Measurements from ENCODE around the gene AANAT.
A peak's percentile ranks its signal among the peaks of the same experiment; 100 is the strongest.

AANAT gene

DNA sequence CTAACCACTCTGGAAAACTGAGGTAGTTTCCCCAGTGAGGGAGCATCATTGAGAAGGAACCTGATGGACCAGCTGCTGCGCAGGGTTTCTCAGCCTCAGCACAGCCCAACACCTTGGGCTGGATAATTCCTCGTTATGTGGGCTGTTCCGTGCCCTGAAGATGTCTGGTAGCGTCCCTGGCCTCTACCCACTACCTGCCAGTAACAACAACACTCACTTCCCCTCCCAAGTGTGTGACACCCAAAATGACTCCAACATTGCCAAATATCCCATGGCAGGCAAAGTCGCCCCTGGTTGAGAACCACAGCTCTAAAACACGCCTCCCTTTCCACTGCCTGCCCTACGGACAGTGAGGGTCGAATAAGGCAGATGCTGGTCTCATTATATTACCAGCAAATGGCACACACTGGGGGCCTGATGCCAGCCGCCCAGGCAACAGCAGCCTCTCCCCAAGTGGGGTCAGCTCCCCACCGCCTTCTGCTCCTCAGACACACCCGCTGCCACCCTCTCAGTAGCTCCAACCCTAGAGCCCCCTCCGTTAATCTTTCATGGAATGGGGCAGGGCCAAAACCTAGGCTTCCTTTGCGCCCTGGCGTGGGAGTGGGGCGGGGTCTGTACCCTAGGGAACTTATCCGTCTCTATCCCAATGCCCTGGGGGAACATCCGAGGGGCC lies 32.8 kb downstream of the AANAT start:
- Histone ChIP-seq H3K9me3 (no peaks in the 10 kb centered on the region), H3K27me3 (no peaks in the 10 kb centered on the region), H3K36me3 (no peaks in the 10 kb centered on the region), H3K4me1 (peaks cover 16% of the 10 kb centered on the region), H3K4me3 (ENCODE audit: low read depth, low read length) (peak overlapping the region; percentile 64)
- DNase-seq: no peak
- TF ChIP-seq, protein P1, sequence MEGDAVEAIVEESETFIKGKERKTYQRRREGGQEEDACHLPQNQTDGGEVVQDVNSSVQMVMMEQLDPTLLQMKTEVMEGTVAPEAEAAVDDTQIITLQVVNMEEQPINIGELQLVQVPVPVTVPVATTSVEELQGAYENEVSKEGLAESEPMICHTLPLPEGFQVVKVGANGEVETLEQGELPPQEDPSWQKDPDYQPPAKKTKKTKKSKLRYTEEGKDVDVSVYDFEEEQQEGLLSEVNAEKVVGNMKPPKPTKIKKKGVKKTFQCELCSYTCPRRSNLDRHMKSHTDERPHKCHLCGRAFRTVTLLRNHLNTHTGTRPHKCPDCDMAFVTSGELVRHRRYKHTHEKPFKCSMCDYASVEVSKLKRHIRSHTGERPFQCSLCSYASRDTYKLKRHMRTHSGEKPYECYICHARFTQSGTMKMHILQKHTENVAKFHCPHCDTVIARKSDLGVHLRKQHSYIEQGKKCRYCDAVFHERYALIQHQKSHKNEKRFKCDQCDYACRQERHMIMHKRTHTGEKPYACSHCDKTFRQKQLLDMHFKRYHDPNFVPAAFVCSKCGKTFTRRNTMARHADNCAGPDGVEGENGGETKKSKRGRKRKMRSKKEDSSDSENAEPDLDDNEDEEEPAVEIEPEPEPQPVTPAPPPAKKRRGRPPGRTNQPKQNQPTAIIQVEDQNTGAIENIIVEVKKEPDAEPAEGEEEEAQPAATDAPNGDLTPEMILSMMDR (IDR thresholded peaks at IDR 0.05; ENCODE audit: low read depth, low read length): no peak

DNA sequence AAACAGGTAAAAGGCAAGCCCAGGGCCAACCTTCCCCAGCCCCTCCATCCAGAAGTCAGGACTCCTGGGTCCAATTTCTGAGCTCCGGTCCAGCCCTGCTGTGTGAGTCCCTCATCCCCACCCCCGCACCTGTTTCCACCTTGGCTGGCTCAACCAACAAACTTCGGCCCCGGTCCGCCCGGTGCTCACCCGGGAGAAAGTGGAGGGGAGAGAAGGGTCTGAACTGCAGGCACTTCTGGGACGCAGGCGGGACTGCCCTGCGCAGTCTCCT lies 33.3 kb downstream of the AANAT start:
- TF ChIP-seq, protein P1 (IDR thresholded peaks at IDR 0.05; ENCODE audit: low read depth, low read length): no peak
- Histone ChIP-seq H3K36me3 (no peaks in the 10 kb centered on the region), H3K27me3 (no peaks in the 10 kb centered on the region), H3K4me1 (peaks cover 16% of the 10 kb centered on the region), H3K9me3 (no peaks in the 10 kb centered on the region), H3K4me3 (ENCODE audit: low read depth, low read length) (peak overlapping the region; percentile 64)
- DNase-seq: no peak

DNA sequence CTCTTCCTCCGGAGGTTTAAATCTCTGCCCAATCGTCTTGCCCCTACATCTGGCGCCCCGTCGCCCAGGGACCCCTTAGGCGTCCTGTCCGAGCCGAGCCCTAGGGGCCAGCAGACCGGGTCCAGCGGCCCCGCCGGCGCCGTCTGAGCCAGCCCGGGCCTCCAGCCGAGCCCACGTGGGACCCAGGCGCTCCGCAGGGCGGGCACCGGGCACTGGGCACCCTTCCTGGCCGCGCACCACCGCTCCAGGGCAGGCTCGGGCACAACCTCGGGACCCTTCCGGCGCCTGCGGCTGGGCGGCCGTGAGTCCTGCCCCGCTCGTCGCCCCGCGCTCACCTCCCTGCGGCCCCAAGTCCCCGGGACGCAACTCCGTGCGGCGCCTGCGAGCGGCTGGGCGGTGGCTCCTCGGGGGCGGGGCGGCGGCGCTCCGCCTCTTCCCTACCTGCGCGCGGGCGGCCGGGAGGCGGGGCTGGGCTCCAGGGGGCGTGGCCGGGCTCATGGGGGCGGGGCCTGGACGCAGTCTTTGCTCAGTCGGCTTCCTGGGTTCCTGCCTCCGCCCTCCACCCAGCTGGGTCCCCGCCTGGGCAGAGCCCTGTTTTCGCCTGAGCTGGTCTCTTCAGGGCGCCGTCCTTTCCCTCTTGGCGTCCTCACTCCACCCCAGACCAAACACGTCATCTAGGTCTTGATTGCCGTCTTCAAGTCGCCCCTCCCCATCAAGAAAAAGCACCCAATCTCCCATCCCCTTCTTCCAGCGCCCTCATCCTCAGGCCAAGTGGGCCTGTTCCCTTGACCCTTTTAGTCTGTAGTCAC lies 33.8 kb downstream of the AANAT start, which contains the start of gene RHBDF2:
Gene RHBDF2, minus strand, starts transcription at position 406 of the 809 bp plus-strand sequence. CDS start 19,899 bp downstream, outside the sequence.
- no peaks in the 10 kb centered on the region for H3K36me3 ChIP-seq
- no peaks in the 10 kb centered on the region for H3K27me3 ChIP-seq
- H3K4me3 ChIP-seq (ENCODE audit: low read depth, low read length): peak within 1 kb of the TSS; percentile 64
- H3K4me1 ChIP-seq: peaks cover 16% of the 10 kb centered on the region
- peak; percentile 87 for DNase-seq
- no peaks in the 10 kb centered on the region for H3K9me3 ChIP-seq
- TF ChIP-seq, protein P1 (IDR thresholded peaks at IDR 0.05; ENCODE audit: low read depth, low read length): no peak

DNA sequence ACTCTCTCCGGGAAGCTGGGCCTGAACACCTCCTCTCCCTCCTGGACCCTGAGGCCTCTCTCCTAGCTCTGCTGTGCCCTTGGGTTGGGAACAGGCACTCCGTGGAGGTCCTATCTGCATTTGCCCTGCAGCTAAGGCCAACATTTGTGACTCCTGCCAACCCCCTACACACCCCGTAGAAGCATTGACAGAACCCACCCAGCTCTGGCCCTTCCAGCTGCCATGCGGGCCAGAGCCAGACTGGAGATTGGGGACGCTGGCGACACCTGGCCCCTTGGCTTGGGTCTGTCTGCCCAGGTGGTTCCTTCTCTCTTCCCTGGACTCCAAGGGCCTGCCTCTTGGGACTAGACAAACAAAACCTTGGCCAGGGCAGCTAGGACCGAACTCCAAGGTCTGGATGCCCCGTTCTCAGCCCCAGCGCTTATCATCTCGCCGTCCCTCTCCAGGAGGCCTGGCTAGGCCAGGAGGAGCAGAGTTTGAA lies 34.5 kb downstream of the AANAT start:
- Histone ChIP-seq H3K4me1 (peaks cover 19% of the 10 kb centered on the region), H3K9me3 (no peaks in the 10 kb centered on the region), H3K27me3 (no peaks in the 10 kb centered on the region), H3K36me3 (no peaks in the 10 kb centered on the region), H3K4me3 (ENCODE audit: low read depth, low read length) (peak overlapping the region; percentile 64)
- DNase-seq: no peak
- TF ChIP-seq, protein P1 (IDR thresholded peaks at IDR 0.05; ENCODE audit: low read depth, low read length): no peak

DNA sequence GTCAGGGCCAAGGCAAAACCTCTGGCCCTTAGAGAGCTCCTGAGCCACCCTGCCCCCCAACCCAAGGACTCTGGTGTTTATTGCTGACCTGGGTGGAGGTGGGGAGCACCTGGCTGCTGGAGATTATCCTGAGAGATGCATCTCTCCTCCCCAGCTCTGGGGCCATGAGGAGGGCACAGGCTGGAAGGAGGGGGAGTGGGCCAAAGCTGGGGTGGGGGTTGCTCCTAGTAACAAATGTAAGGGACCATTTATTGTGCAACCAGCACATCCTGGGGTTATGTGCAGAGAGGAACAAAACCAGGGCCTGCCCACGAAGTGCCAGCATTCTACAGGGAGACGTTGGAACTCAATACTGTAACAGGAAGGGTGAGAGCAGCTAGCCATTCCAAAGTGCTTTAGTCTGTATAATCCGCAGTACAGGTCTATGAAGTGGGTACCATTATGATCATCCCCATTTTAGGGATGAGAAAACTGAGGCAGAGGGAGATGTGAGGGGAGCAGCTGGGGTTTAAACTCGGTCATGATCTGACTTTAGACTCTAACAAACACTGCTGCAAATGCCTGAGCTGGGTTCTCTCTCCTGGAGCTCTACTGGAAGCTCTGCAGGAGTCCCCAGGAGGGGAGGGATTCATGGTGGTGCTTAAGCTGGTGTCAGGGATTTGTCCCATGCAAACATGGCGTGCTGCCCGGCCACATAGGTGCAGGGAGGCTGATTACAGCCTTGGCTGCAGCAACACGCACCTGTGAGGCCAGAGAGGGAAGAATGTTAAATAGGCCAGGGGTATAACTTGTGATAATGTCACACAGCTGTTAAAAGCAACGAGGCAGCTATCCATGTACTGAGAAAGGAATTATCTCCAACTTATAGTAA lies 35.2 kb downstream of the AANAT start:
- Histone ChIP-seq H3K36me3 (no peaks in the 10 kb centered on the region), H3K4me3 (ENCODE audit: low read depth, low read length) (no peak overlapping the region), H3K4me1 (peaks cover 17% of the 10 kb centered on the region), H3K27me3 (no peaks in the 10 kb centered on the region), H3K9me3 (no peaks in the 10 kb centered on the region)
- no peak for DNase-seq
- TF ChIP-seq, protein P1 (IDR thresholded peaks at IDR 0.05; ENCODE audit: low read depth, low read length): no peak
